Choroid plexus epithelial cell (primary cell): Measurements from ENCODE around the gene USP46.

ENCODE experiments used
- DNase-seq: peaks from one replicate; pipeline ENCODE4 v3.0.0-alpha.2; 2010; ENCODE audit warnings: low read depth
- H3K4me3 ChIP-seq: 2 replicates; pipeline ENCODE4 v1.5.1; 2011; ENCODE audit warnings: low read depth, mild to moderate bottlenecking, control low read depth, low read length, moderate library complexity
- TF ChIP-seq, protein P1 (sequence below): conservative IDR thresholded peaks from 2 replicates; pipeline ENCODE4 v1.5.1; 2011; ENCODE audit warnings: low read depth, mild to moderate bottlenecking, control low read depth, inconsistent platforms, low read length, moderate library complexity

The USP46 gene

DNA sequence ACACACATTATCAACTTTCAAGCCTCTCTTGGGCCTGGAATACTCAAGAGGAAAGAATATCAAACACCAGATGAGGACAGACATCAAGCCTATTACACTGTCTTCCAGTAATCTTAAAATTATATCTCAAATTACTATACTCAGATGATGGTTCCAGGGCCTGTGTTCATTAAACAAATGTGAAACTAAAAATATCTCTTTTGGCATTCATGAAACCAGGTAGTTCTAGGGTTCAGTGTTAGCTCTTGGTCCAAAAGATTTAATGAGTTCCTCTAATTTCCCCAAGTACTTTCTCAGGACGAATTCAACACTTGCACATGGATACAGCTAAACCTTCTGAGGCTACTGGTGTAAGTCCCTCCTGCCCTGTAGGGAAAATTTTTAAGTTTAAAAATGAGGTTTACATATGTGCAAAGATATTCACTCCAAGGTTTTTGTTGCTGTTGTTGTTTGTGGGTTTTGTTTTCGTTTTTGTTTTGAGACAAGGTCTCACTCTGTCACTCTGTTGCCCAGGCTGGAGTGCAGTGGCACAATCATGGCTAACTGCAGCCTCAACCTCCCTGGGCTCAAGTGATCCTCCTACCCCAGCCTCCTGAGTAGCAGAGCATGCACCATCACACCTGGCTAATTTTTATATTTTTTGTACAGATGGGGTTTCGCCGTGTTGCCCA lies 79.4 kb downstream of the USP46 start:
- TF ChIP-seq, protein P1, sequence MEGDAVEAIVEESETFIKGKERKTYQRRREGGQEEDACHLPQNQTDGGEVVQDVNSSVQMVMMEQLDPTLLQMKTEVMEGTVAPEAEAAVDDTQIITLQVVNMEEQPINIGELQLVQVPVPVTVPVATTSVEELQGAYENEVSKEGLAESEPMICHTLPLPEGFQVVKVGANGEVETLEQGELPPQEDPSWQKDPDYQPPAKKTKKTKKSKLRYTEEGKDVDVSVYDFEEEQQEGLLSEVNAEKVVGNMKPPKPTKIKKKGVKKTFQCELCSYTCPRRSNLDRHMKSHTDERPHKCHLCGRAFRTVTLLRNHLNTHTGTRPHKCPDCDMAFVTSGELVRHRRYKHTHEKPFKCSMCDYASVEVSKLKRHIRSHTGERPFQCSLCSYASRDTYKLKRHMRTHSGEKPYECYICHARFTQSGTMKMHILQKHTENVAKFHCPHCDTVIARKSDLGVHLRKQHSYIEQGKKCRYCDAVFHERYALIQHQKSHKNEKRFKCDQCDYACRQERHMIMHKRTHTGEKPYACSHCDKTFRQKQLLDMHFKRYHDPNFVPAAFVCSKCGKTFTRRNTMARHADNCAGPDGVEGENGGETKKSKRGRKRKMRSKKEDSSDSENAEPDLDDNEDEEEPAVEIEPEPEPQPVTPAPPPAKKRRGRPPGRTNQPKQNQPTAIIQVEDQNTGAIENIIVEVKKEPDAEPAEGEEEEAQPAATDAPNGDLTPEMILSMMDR = no peak
- H3K4me3 ChIP-seq = no peak overlapping the region
- DNase-seq = no peak

DNA sequence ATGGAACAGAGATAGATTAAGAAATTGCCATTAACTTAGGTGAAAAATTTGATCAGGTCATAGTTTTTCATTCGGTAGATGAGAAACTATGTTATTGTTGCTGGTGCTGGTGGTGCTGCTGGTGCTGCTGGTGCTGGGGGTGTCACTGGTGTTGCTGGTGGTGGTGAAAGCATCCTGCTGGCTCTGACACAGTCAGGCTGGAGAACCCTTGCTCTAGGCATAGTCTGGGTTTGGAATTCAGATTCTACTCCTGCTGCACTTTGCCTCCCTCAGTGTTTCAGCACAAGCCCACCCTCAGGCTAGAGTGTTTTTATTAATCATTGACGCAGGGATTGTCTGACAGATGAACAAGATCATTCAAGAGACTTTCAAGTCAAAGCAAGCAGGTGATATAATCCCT lies 80.2 kb downstream of the USP46 start:
- TF ChIP-seq, protein P1 = no peak
- no peak overlapping the region for H3K4me3 ChIP-seq

DNA sequence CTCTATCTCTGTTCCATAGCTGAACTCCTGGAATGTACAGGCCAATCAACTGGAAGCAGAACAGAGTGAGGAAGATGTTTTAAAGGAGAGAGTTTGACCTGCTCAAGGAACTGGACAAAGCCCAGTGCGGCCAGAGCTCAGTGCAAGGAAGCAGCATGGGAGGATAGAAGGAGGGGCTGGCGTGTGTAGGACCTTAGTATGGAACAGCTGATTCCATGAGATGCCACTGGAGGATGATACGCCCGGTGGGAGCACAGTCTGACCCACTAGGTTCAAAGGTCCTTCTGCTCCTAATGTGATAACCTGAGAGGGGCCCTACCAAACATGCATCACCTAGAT lies 81.5 kb downstream of the USP46 start:
- DNase-seq = no peak
- H3K4me3 ChIP-seq = no peak overlapping the region
- TF ChIP-seq, protein P1 = no peak

More for the DNA sequence above, 80.2 kb downstream of the USP46 start:
- no peak for DNase-seq

DNA sequence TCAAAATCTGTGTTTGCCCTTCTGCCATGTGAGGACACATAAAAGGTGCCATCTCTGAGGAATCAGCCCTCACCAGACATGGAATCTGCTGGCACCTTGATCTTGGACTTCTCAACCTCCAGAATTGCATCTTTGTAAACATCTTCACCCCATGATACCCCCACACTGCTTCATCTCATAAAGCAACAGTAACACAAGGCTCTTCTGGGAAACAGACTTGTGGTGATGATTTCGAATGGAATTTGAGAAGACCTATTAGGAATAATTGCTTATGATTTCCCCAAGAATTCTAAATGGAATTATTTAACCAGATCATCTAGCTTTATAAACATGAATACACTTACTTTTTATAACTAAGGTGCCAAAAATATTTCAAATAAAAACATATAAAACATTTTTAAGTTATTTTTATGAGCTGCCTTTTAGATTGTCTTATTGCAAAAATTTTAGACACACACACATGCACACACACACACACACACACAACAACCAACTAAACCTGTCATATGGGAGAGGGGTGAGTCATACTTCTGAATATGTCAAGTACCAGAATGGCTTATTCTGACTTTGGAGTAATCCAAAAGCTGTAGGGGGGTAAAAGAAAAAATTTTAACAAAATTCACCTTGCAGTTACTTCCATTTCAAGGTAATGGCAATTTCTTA lies 82.0 kb downstream of the USP46 start:
- peak; percentile 68 for DNase-seq
- no peak overlapping the region for H3K4me3 ChIP-seq
- TF ChIP-seq, protein P1 = no peak

DNA sequence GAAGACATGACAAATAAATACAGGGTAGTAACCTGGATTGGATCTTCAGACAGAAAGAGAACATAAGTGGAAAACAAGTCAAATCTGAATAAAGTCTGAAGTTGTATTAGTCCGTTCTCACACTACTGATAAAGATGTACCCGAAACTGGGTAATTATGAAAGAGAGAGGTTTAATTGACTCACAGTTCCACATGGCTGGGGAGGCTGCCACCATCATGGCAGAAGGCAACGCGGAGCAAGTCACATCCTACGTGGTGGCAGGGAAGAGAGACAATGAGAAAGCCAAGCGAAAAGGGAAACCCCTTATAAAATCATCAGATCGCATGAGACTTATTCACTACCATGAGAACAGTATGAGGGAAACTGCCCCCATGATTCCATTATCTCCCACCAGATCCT lies 82.8 kb downstream of the USP46 start:
- TF ChIP-seq, protein P1 = no peak
- no peak overlapping the region for H3K4me3 ChIP-seq
- no peak for DNase-seq

DNA sequence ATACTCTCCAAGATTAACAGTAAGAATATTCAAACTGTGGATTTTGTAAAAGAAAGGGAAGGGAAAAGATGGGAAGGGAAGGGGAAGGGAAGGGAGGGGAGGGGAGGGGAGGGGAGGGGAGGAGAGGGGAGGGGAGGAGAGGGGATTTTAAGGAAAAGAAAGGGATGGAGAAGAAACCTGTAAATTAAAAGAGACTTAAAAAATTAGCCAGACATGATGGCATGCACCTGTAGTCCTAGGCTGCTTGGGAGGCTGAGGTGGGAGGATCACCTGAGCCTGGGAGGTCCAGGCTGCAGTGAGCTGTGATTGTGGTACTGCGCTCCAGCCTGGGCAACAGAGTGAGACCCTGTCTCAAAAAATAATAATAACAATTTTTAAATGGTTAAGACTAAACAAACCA lies 83.7 kb downstream of the USP46 start:
- DNase-seq = no peak
- no peak overlapping the region for H3K4me3 ChIP-seq

More for the DNA sequence above, 83.7 kb downstream of the USP46 start:
- TF ChIP-seq, protein P1 = no peak
